Pancreas (tissue), 10 donors: Measurements from ENCODE around the gene LRRFIP2. TPM values are rescaled to one million over a fixed set of nuclear protein-coding genes. Genes with fewer than 3 reads are reported as not detected.

ENCODE experiments used
- ATAC-seq, 4 donors: fragments of 200-7000 bp; cut with Tn5 transposase; one replicate each; pipeline versions ENCODE4 v1.8.0 to v1.9.1; 2020; ENCODE audit warnings: mild to moderate bottlenecking in 4 of 4, moderate library complexity in 4 of 4
- DNase-seq, 6 donors: peaks; one replicate each; pipeline ENCODE4 v3.0.0-alpha.2; 2020
- FAIRE-seq: peaks from 2 replicates; lab custom pipeline; 2012; peaks lifted over from hg19 to GRCh38; lab: Jason Lieb, UNC
- H3K27ac ChIP-seq, 4 donors: fragments of 200-600 bp; sonication (generic); 1 replicate in 3 of 4; 2 replicates in 1 of 4; pipeline versions ENCODE4 v1.5.0 to v1.8.0; 2020
- H3K27me3 ChIP-seq, 4 donors: fragments of 200-600 bp; one replicate each; pipeline ENCODE4 v1.8.0; 2021
- H3K36me3 ChIP-seq, 3 donors: fragments of 200-600 bp; sonication (generic) in 1 of 3; one replicate each; pipeline versions ENCODE4 v1.5.0 to v1.8.0; 2020 to 2021
- H3K4me1 ChIP-seq, 3 donors: fragments of 200-600 bp; one replicate each; pipeline ENCODE4 v1.8.0; 2021
- H3K4me3 ChIP-seq, 4 donors: fragments of 200-600 bp; sonication (generic) in 2 of 4; one replicate each; pipeline versions ENCODE4 v1.5.0 to v1.8.0; 2020 to 2021
- H3K9me3 ChIP-seq, 4 donors: fragments of 200-600 bp; one replicate each; pipeline ENCODE4 v1.8.0; 2021
- CTCF ChIP-seq, 4 donors: fragments of 200-600 bp; sonication (generic) in 3 of 4; IDR thresholded peaks; one replicate each; pipeline versions ENCODE4 v1.5.0 to v1.8.0; 2021; ENCODE audit warnings: antibody characterized with exemption in 4 of 4
- WGBS, 2 donors: extraction: QIAGEN DNeasy Blood & Tissue Kit; methylation state at CpG; one replicate each; pipeline ENCODE4 v1.1.7; 2013; 5-methylcytosine and 5-hydroxymethylcytosine counted together
- intact Hi-C, 3 donors: fragments of 100-400 bp; cut with DNase I; formaldehyde crosslinking; loops; one replicate each; pipeline versions ENCODE4 v1.11.1 to v1.14.2; 2022
- polyA plus RNA-seq, 2 donors: library from polyadenylated mRNA; stranded (reverse); fragments of 200-250 nt; gene quantifications; one replicate each; pipeline ENCODE4 v1.2.3, GENCODE V29; 2013
- total RNA-seq, 6 donors: library from RNA; stranded (reverse); fragmentation: NEBNext Ultra II Directional in 4 of 6; extraction: Animal tissue kit (Norgen Biotek cat#: 25700) in 4 of 6; gene quantifications; one replicate each; pipeline versions ENCODE4 v1.2.1 to v1.2.4, GENCODE V29; 2021 to 2023
- donor health status: healthy with polysubstance abuse.
- donor health status: DM: no; HTN: no; CAD: no; lungs with moderate emphysema.
- donor health status: DM: no; HTN: no; CAD: no.
- donor health status: control.
- donor health status: control.
- donor health status: Bipolar disorder and iron deficiency.
- donor health status: DM: yes; HTN: yes; CAD: no.
- donor health status: DM: no; HTN: no; CAD: no.
- donor health status: DM: no; HTN: no; CAD: no.
- donor health status: DM: yes; HTN: yes; CAD: no.

LRRFIP2 gene
- total and polyA plus RNA-seq, 8 donors, result 14.6 to 35.7 (median 21.8) TPM

- no peaks in the 10 kb centered on the region for H3K9me3 ChIP-seq
- H3K36me3 ChIP-seq, result no peaks in the 10 kb centered on the region
- 79 to 87% methylated on average over 5 of the region's 5 CpGs for WGBS, 2 donors
- no peak for TF ChIP-seq CTCF (IDR thresholded peaks at IDR 0.05)
- no peak overlapping the region for H3K4me3 ChIP-seq
- H3K27me3 ChIP-seq, result no peaks in the 10 kb centered on the region
- FAIRE-seq (no peak), ATAC-seq (no peak), DNase-seq (no peak)
- no peak overlapping the region for H3K27ac ChIP-seq
- no peaks in the 10 kb centered on the region for H3K4me1 ChIP-seq
- intact Hi-C loops, result no loop called here
These were observed 20.2 kb upstream of the LRRFIP2 start for GRCh38 chr3:37194533-37194932.

- DNase-seq (no peak), ATAC-seq (no peak), FAIRE-seq (no peak)
- no peaks in the 10 kb centered on the region for H3K4me1 ChIP-seq
- intact Hi-C loops, result no loop called here
- no peaks in the 10 kb centered on the region for H3K9me3 ChIP-seq
- WGBS, 2 donors, result 84 to 96% methylated on average over 1 of the region's 1 CpG
- H3K36me3 ChIP-seq, result no peaks in the 10 kb centered on the region
- no peak for TF ChIP-seq CTCF (IDR thresholded peaks at IDR 0.05)
- H3K27ac ChIP-seq, result no peak overlapping the region
- H3K4me3 ChIP-seq, result no peak overlapping the region
- no peaks in the 10 kb centered on the region for H3K27me3 ChIP-seq
These were observed 16.3 kb upstream of the LRRFIP2 start for GRCh38 chr3:37190667-37191066.

DNA sequence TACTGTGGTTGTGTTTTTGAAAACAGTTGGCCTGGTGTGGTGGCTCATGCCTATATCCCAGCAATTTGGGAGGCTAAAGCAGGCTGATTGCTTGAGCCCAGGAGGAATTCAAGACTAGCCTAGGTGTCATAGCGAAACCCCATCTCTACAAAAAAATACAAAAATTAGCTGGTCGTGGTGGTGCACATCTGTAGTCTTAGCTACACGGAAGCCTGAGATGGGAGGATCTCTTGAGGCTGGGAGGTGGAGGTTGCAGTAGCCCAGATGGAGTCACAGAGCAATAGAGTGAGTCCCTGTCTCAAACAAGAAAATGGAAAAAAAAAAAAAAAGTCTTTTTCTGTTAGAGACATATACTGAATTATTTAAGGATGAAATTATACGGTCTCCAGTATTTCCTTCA is 14.7 kb upstream of the LRRFIP2 start:
- intact Hi-C loops, result no loop called here
- Histone ChIP-seq H3K27ac (no peak overlapping the region), H3K27me3 (no peaks in the 10 kb centered on the region), H3K36me3 (no peaks in the 10 kb centered on the region), H3K4me3 (no peak overlapping the region), H3K4me1 (no peaks in the 10 kb centered on the region), H3K9me3 (no peaks in the 10 kb centered on the region)
- 76% methylated on average over 4 of the region's 4 CpGs for WGBS, 2 donors
- FAIRE-seq (no peak), ATAC-seq (no peak), DNase-seq (no peak)
- no peak for TF ChIP-seq CTCF (IDR thresholded peaks at IDR 0.05)

DNA sequence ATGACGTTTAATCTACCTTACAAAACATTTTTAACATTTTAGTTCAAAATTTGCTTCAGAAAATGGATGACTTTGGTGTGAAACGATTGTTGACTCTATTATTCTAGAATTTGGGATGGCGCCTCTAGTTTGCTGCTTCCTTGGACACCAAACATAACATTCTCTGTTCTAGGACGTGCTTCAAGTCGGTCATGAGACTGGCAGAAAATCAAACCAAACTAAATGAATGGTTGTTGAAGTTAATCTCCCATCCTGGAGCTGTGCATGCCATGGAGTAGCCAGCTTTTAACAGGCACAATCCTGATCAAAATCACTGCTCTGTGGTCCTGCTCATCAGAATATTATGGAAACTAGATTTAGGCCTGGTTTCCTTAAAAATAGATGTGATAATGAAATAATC is 9.6 kb upstream of the LRRFIP2 start:
- Histone ChIP-seq H3K4me1 (peaks cover 0 to 3% (median 0%) of the 10 kb centered on the region in 3 donors), H3K9me3 (no peaks in the 10 kb centered on the region), H3K4me3 (no peak overlapping the region), H3K27ac (peak overlapping the region in 1 of 4 donors; percentile 4), H3K36me3 (no peaks in the 10 kb centered on the region), H3K27me3 (no peaks in the 10 kb centered on the region)
- FAIRE-seq (no peak), DNase-seq (no peak), ATAC-seq (peak in 1 of 4 donors; percentile 40)
- TF ChIP-seq CTCF (IDR thresholded peaks at IDR 0.05), result no peak
- intact Hi-C loops, result no loop called here
- 46 to 56% methylated on average over 5 of the region's 5 CpGs for WGBS, 2 donors

GRCh38 chr3:37183375-37183831 is 9.0 kb upstream of the LRRFIP2 start:
- WGBS, 2 donors, result 61% methylated on average over 3 of the region's 3 CpGs
- TF ChIP-seq CTCF (IDR thresholded peaks at IDR 0.05), result no peak
- DNase-seq, result no peak

More at GRCh38 chr3:37183375-37183831, 9.0 kb upstream of the LRRFIP2 start:
- peak in 2 of 4 donors; percentile 56 to 65 for ATAC-seq
- H3K27me3 ChIP-seq, result no peaks in the 10 kb centered on the region
- intact Hi-C loops, result no loop called here
- peak overlapping the region in 1 of 4 donors; percentile 4 for H3K27ac ChIP-seq
- H3K36me3 ChIP-seq, result no peaks in the 10 kb centered on the region
- H3K9me3 ChIP-seq, result no peaks in the 10 kb centered on the region
- peaks cover 0 to 3% (median 0%) of the 10 kb centered on the region in 3 donors for H3K4me1 ChIP-seq
- no peak for FAIRE-seq
- H3K4me3 ChIP-seq, result no peak overlapping the region
